GM12878 (cell line): ENCODE data around the gene RAC2. TPM values are rescaled to one million over a fixed set of nuclear protein-coding genes. Genes with fewer than 3 reads are reported as not detected.
A peak's percentile ranks its signal among the peaks of the same experiment; 100 is the strongest.

ENCODE experiments used
- ATAC-seq: fragments of 200-7000 bp; cut with Tn5 transposase; 3 replicates; pipeline ENCODE4 v1.9.1; 2020; ENCODE audit warnings: mild to moderate bottlenecking, moderate library complexity
- BruUV-seq: library from RNA; stranded (reverse); fragments of 400-500 nt; replicated peaks from 2 replicates; lab custom pipeline; 2021; lab: Mats Ljungman, UMichigan
- CTCF ChIA-PET: fragments of 300-600 bp; sonication (Branson Sonifier 250); formaldehyde crosslinking; extraction: SDS; loops from one replicate; lab custom pipeline; 2021; ENCODE audit warnings: inconsistent platforms; lab: Yijun Ruan, JAX
- POLR2A ChIA-PET: fragments of 350-600 bp; formaldehyde crosslinking; extraction: SDS; loops from one replicate; lab custom pipeline; 2021; ENCODE audit warnings: inconsistent platforms; lab: Charles Lee
- RAD21 ChIA-PET: fragments of 300-600 bp; sonication (Branson Sonifier 250); formaldehyde crosslinking; loops from one replicate; lab custom pipeline; 2023; ENCODE audit warnings: antibody characterized with exemption; ENCODE audit not compliant: unreplicated experiment; lab: Charles Lee
- SMC1A ChIA-PET: fragments of 300-600 bp; sonication (Branson Sonifier 250); formaldehyde crosslinking; loops from one replicate; lab custom pipeline; 2023; ENCODE audit not compliant: unreplicated experiment, uncharacterized antibody; lab: Charles Lee
- DNase-seq: peaks from one replicate; pipeline ENCODE4 v3.0.0-alpha.2; 2011; ENCODE audit warnings: low read depth, low spot score
- FAIRE-seq: peaks from 3 replicates; lab custom pipeline; 2011; peaks lifted over from hg19 to GRCh38; lab: Jason Lieb, UNC
- H2AFZ ChIP-seq: 2 replicates; pipeline ENCODE4 v1.6.0; 2011; ENCODE audit warnings: low read depth, low read length, control low read depth; ENCODE audit not compliant: control insufficient read depth
- H3K27ac ChIP-seq: 2 replicates; pipeline ENCODE4 v1.5.1; 2011; ENCODE audit warnings: control low read depth; ENCODE audit not compliant: control insufficient read depth, insufficient read depth
- H3K27me3 ChIP-seq, 2 experiments: replicated peaks in 1 of 2; 2 replicates each; pipeline versions ENCODE4 v1.6.0 to v1.6.1; 2011; ENCODE audit warnings: low read length in 1 of 2; ENCODE audit not compliant: control insufficient read depth in 2 of 2, insufficient read depth in 2 of 2
- H3K36me3 ChIP-seq, 2 experiments: 2 replicates each; pipeline ENCODE4 v1.5.1; 2011; ENCODE audit warnings: low read length in 1 of 2; ENCODE audit not compliant: control insufficient read depth in 2 of 2, insufficient read depth in 2 of 2
- H3K4me1 ChIP-seq: 2 replicates; pipeline ENCODE4 v1.6.1; 2011; ENCODE audit warnings: mild to moderate bottlenecking, low read length, moderate library complexity, mixed read lengths; ENCODE audit not compliant: control insufficient read depth, insufficient read depth
- H3K4me2 ChIP-seq: 2 replicates; pipeline ENCODE4 v1.6.0; 2011; ENCODE audit warnings: control low read depth; ENCODE audit not compliant: control insufficient read depth, insufficient read depth
- H3K4me3 ChIP-seq: fragments of 200-600 bp; sonication (generic); 2 replicates; pipeline ENCODE4 v1.5.1; 2016
- H3K79me2 ChIP-seq: 2 replicates; pipeline ENCODE4 v1.6.0; 2011; ENCODE audit warnings: low read length; ENCODE audit not compliant: control insufficient read depth, insufficient read depth
- H3K9ac ChIP-seq: 2 replicates; pipeline ENCODE4 v1.8.0; 2011; ENCODE audit warnings: low read length, control low read depth, mixed read lengths; ENCODE audit not compliant: control insufficient read depth, insufficient read depth
- H3K9me3 ChIP-seq: replicated peaks from 3 replicates; pipeline ENCODE4 v1.5.1; 2011; ENCODE audit warnings: mild to moderate bottlenecking, low read length; ENCODE audit not compliant: control insufficient read depth, insufficient read depth
- H4K20me1 ChIP-seq: 2 replicates; pipeline ENCODE4 v1.6.0; 2011; ENCODE audit not compliant: control insufficient read depth, insufficient read depth
- BMI1 ChIP-seq: fragments of 450-650 bp; IDR thresholded peaks from 2 replicates; pipeline ENCODE4 v1.6.1; 2016; ENCODE audit warnings: mild to moderate bottlenecking, moderate library complexity, borderline replicate concordance
- MEF2A ChIP-seq: IDR thresholded peaks from 2 replicates; pipeline ENCODE4 v1.6.1; 2011; ENCODE audit warnings: low read depth, mild to moderate bottlenecking, low read length, moderate library complexity; ENCODE audit not compliant: insufficient read depth
- WGBS: methylation state at CpG from one replicate; pipeline ENCODE4 v1.1.6; 2016; ENCODE audit warnings: low lambda C conversion rate; ENCODE audit not compliant: insufficient replicate concordance, insufficient coverage; ENCODE audit errors: missing lambda C conversion rate; 5-methylcytosine and 5-hydroxymethylcytosine counted together
- in situ Hi-C: fragments of 300-500 bp; cut with MboI; formaldehyde crosslinking; loops from 9 replicates; pipeline ENCODE4 v1.14.3; 2018; ENCODE audit warnings: mixed read lengths
- intact Hi-C: fragments of 100-400 bp; cut with micrococcal nuclease; formaldehyde crosslinking; loops from one replicate; pipeline ENCODE4 v1.14.2; 2022; ENCODE audit not compliant: unreplicated experiment
- polyA plus RNA-seq, 11 experiments: library from polyadenylated mRNA; depleted of rRNA in 4 of 11; unstranded in 6 of 11; stranded (reverse) in 5 of 11; fragments of >200 nt; fragmentation: Nextera tagmentation in 4 of 11; fragmentation: Illumina TruSeq in 1 of 11; extraction: Ambion mirVana in 4 of 11; extraction: Trizol in 1 of 11; gene quantifications; 1 replicate in 1 of 11; 2 replicates in 10 of 11; pipeline versions ENCODE4 v1.2.1 to v1.2.3, GENCODE V29; 2011 to 2016; ENCODE audit warnings: inconsistent platforms in 2 of 11, missing spikeins in 2 of 11, low read depth in 1 of 11
- total RNA-seq, 4 experiments: library from RNA; depleted of rRNA in 3 of 4; stranded (reverse); fragments of >200 nt in 3 of 4; fragmentation: Illumina TruSeq in 1 of 4; extraction: Trizol in 1 of 4; gene quantifications; 2 replicates each; pipeline versions ENCODE4 v1.2.1 to v1.2.3, GENCODE V29; 2013 to 2021
- TF ChIP-seq, protein P1 (sequence below): fragments of 150-350 bp; IDR thresholded peaks from 2 replicates; pipeline ENCODE4 v1.6.1; 2014; ENCODE audit warnings: mild to moderate bottlenecking, low read depth, low read length
- TF ChIP-seq, protein P2 (sequence below): fragments of 450-650 bp; IDR thresholded peaks from 2 replicates; pipeline ENCODE4 v1.6.1; 2016; ENCODE audit warnings: mild to moderate bottlenecking

The RAC2 gene
- total and polyA plus RNA-seq, 10 of the 15 experiments (the other 5 are each of a cell fraction or from before 2014, with no cell fraction given): 102 to 386 (median 304) TPM

DNA sequence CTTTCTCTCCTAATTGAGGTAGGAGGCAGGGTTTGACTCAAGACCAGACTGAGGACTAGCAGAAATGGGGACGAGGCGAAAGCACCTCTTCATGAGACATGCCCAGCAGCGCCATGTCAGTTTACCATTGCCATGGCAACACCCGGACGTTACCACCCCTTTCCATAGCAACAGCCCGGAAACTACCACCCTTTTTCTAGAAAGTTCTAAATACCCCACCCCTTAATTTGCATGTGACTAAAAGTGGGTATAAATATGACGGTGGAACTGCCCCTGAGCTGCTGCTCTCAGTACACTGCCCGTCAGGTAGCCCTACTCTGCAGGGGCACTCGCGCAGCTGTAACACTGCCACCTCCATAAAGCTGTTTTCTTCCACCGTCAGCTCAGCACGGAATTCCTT lies 5.9 kb upstream of the RAC2 start:
- no peak overlapping the region for H3K4me3 ChIP-seq
- in situ Hi-C loops: no loop called here
- DNase-seq (no peak), ATAC-seq (no peak), FAIRE-seq (no peak)
- POLR2A ChIA-PET: interaction anchor here (0.7 kb wide), 1 partner anchor 33 kb away, joined by 3 read pairs; the partner anchor contains the start of gene CYTH4
- no peaks in the 10 kb centered on the region for H3K9me3 ChIP-seq
- no peaks in the 10 kb centered on the region for H3K79me2 ChIP-seq
- no peak overlapping the region for H2AFZ ChIP-seq
- H3K9ac ChIP-seq: no peak overlapping the region
- intact Hi-C loops: no loop called here
- no peaks in the 10 kb centered on the region for H3K27me3 ChIP-seq
- 68% methylated on average over 12 of the region's 12 CpGs for WGBS
- no peaks in the 10 kb centered on the region for H3K36me3 ChIP-seq
- no peak overlapping the region for H3K4me2 ChIP-seq
- no TSS peak for BruUV-seq
- CTCF ChIA-PET: interaction anchor here (2.4 kb wide), 1 partner anchor 10 kb away, joined by 16 read pairs; no protein-coding TSS in a partner anchor
- no peaks in the 10 kb centered on the region for H4K20me1 ChIP-seq
- TF ChIP-seq, protein P1, sequence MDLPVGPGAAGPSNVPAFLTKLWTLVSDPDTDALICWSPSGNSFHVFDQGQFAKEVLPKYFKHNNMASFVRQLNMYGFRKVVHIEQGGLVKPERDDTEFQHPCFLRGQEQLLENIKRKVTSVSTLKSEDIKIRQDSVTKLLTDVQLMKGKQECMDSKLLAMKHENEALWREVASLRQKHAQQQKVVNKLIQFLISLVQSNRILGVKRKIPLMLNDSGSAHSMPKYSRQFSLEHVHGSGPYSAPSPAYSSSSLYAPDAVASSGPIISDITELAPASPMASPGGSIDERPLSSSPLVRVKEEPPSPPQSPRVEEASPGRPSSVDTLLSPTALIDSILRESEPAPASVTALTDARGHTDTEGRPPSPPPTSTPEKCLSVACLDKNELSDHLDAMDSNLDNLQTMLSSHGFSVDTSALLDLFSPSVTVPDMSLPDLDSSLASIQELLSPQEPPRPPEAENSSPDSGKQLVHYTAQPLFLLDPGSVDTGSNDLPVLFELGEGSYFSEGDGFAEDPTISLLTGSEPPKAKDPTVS: 0 out of 2 replicates have a peak, but pooled peaks have one; percentile 38
- TF ChIP-seq MEF2A: no peak
- TF ChIP-seq BMI1: peak; percentile 68
- TF ChIP-seq, protein P2, sequence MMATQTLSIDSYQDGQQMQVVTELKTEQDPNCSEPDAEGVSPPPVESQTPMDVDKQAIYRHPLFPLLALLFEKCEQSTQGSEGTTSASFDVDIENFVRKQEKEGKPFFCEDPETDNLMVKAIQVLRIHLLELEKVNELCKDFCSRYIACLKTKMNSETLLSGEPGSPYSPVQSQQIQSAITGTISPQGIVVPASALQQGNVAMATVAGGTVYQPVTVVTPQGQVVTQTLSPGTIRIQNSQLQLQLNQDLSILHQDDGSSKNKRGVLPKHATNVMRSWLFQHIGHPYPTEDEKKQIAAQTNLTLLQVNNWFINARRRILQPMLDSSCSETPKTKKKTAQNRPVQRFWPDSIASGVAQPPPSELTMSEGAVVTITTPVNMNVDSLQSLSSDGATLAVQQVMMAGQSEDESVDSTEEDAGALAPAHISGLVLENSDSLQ: peak; percentile 67
- SMC1A ChIA-PET: interaction anchor here (0.9 to 3.5 kb wide), 2 partner anchors 10 to 19 kb away, joined by 3 to 22 read pairs; no protein-coding TSS in a partner anchor
- H3K27ac ChIP-seq: no peak overlapping the region
- H3K4me1 ChIP-seq: peaks cover 16% of the 10 kb centered on the region
- RAD21 ChIA-PET: interaction anchor here (0.9 kb wide), 1 partner anchor 10 kb away, joined by 3 read pairs; no protein-coding TSS in a partner anchor
